SK-N-SH (cell line): ENCODE results near the gene GINS3. TPM values are rescaled to one million over a fixed set of nuclear protein-coding genes. Genes with fewer than 3 reads are reported as not detected.
A peak's percentile ranks its signal among the peaks of the same experiment; 100 is the strongest.

Experiments
- CTCF ChIA-PET: fragments of 300-600, 350-600 bp; formaldehyde crosslinking; extraction: SDS; loops from one replicate; lab custom pipeline; 2021; lab: Yijun Ruan, JAX
- POLR2A ChIA-PET: fragments of 350-600 bp; sonication (Branson Sonifier 250); formaldehyde crosslinking; extraction: SDS; loops from one replicate; lab custom pipeline; 2020; ENCODE audit warnings: antibody characterized with exemption, inconsistent platforms; lab: Yijun Ruan, JAX
- DNase-seq: peaks from one replicate; pipeline ENCODE4 v3.0.0; 2012
- H2AFZ ChIP-seq: fragments of 200-600 bp; sonication (generic); 2 replicates; pipeline ENCODE4 v1.8.1; 2016; ENCODE audit warnings: antibody characterized with exemption, mild to moderate bottlenecking, low read depth
- H3F3A ChIP-seq: fragments of 200-600 bp; sonication (generic); replicated peaks from 2 replicates; pipeline ENCODE3; 2016; ENCODE audit warnings: antibody characterized with exemption, mild to moderate bottlenecking; ENCODE audit not compliant: insufficient read depth
- H3K27ac ChIP-seq, 2 experiments: fragments of 200-500 bp in 1 of 2; fragments of 200-600 bp in 1 of 2; sonication (Bioruptor generic) in 1 of 2; sonication (generic), shearing (Covaris generic) in 1 of 2; 2 replicates each; pipeline versions ENCODE4 v1.5.1 to v1.6.1; 2014 to 2016; ENCODE audit warnings: low read depth in 2 of 2, inconsistent platforms in 1 of 2, low read length in 1 of 2, mild to moderate bottlenecking in 1 of 2, mixed read lengths in 1 of 2
- H3K27me3 ChIP-seq: fragments of 200-600 bp; sonication (generic), shearing (Covaris generic); 2 replicates; pipeline ENCODE4 v1.6.1; 2016; ENCODE audit warnings: mixed run types; ENCODE audit not compliant: insufficient read depth
- H3K36me3 ChIP-seq, 2 experiments: fragments of 200-500 bp in 1 of 2; fragments of 200-600 bp in 1 of 2; sonication (Bioruptor generic) in 1 of 2; sonication (generic) in 1 of 2; replicated peaks in 1 of 2; 2 replicates each; pipeline versions ENCODE3 to v1.5.1; 2014 to 2016; ENCODE audit warnings: low read length in 1 of 2, mild to moderate bottlenecking in 1 of 2; ENCODE audit not compliant: insufficient read depth in 2 of 2, control insufficient read depth in 1 of 2
- H3K4me1 ChIP-seq, 2 experiments: fragments of 200-500 bp in 1 of 2; fragments of 200-600 bp in 1 of 2; sonication (Bioruptor generic) in 1 of 2; sonication (generic), shearing (Covaris generic) in 1 of 2; 2 replicates each; pipeline versions ENCODE4 v1.5.1 to v1.6.1; 2014 to 2016; ENCODE audit warnings: low read depth in 1 of 2, low read length in 1 of 2, mixed run types in 1 of 2; ENCODE audit not compliant: insufficient read depth in 2 of 2, control insufficient read depth in 1 of 2
- H3K4me2 ChIP-seq: fragments of 200-600 bp; sonication (generic), shearing (Covaris generic); 2 replicates; pipeline ENCODE4 v1.6.1; 2017; ENCODE audit warnings: mixed run types
- H3K4me3 ChIP-seq, 2 experiments: fragments of 200-500 bp in 1 of 2; fragments of 200-600 bp in 1 of 2; sonication (Bioruptor generic) in 1 of 2; sonication (generic), shearing (Covaris generic) in 1 of 2; 2 replicates each; pipeline versions ENCODE4 v1.5.1 to v1.8.1; 2014 to 2016; ENCODE audit warnings: low read depth in 2 of 2, inconsistent platforms in 1 of 2, low read length in 1 of 2, mild to moderate bottlenecking in 1 of 2, mixed read lengths in 1 of 2, moderate library complexity in 1 of 2
- H3K79me2 ChIP-seq: fragments of 200-600 bp; sonication (generic); 2 replicates; pipeline ENCODE4 v1.8.1; 2017; ENCODE audit warnings: mild to moderate bottlenecking; ENCODE audit not compliant: insufficient read depth
- H3K9ac ChIP-seq: fragments of 200-600 bp; sonication (generic); 2 replicates; pipeline ENCODE4 v1.6.1; 2017; ENCODE audit warnings: mixed run types
- H3K9me2 ChIP-seq: fragments of 200-600 bp; sonication (generic); 2 replicates; pipeline ENCODE4 v1.6.1; 2017; ENCODE audit warnings: mixed run types
- H3K9me3 ChIP-seq: fragments of 200-600 bp; sonication (generic); 2 replicates; pipeline ENCODE4 v1.6.1; 2017; ENCODE audit warnings: mixed run types, mild to moderate bottlenecking, moderate library complexity
- H4K20me1 ChIP-seq: fragments of 200-600 bp; sonication (generic); 2 replicates; pipeline ENCODE4 v1.6.1; 2017; ENCODE audit warnings: mild to moderate bottlenecking, mixed run types; ENCODE audit not compliant: insufficient read depth
- CHD2 ChIP-seq: fragments of 150-350 bp; IDR thresholded peaks from 2 replicates; pipeline ENCODE4 v1.6.1; 2018; ENCODE audit warnings: low read length; ENCODE audit not compliant: partially characterized antibody
- EP300 ChIP-seq, 2 experiments: IDR thresholded peaks; 2 replicates each; pipeline versions ENCODE4 v1.4.0 to v1.6.1; 2012; ENCODE audit warnings: borderline replicate concordance in 1 of 2, low read depth in 1 of 2, low read length in 1 of 2
- FOSL2 ChIP-seq: IDR thresholded peaks from 2 replicates; pipeline ENCODE4 v1.4.0; 2012; ENCODE audit warnings: low read depth, mild to moderate bottlenecking, moderate library complexity, borderline replicate concordance
- FOXM1 ChIP-seq: IDR thresholded peaks from 2 replicates; pipeline ENCODE4 v1.4.0; 2012; ENCODE audit warnings: low read depth, mild to moderate bottlenecking
- GABPA ChIP-seq: IDR thresholded peaks from 2 replicates; pipeline ENCODE4 v1.4.0; 2012; ENCODE audit warnings: low read depth, mild to moderate bottlenecking
- JUND ChIP-seq: IDR thresholded peaks from 2 replicates; pipeline ENCODE4 v1.4.0; 2012
- MEF2A ChIP-seq: IDR thresholded peaks from 2 replicates; pipeline ENCODE4 v1.4.0; 2012; ENCODE audit warnings: low read depth, borderline replicate concordance
- MXI1 ChIP-seq: IDR thresholded peaks from 2 replicates; pipeline ENCODE4 v1.6.1; 2012; ENCODE audit warnings: mild to moderate bottlenecking, low read depth, low read length, improper control_type of control experiment
- NFIC ChIP-seq: IDR thresholded peaks from 2 replicates; pipeline ENCODE4 v1.4.0; 2012; ENCODE audit warnings: borderline replicate concordance
- POLR2AphosphoS5 ChIP-seq: IDR thresholded peaks from 2 replicates; pipeline ENCODE4 v1.6.1; 2012; ENCODE audit warnings: low read depth, low read length
- RFX5 ChIP-seq: IDR thresholded peaks from 2 replicates; pipeline ENCODE4 v1.6.1; 2012; ENCODE audit warnings: mild to moderate bottlenecking, improper control_type of control experiment, low read length
- SIN3A ChIP-seq: IDR thresholded peaks from 2 replicates; pipeline ENCODE4 v1.6.1; 2012; ENCODE audit warnings: low read depth, mild to moderate bottlenecking, low read length, moderate library complexity, borderline replicate concordance
- SMC3 ChIP-seq: IDR thresholded peaks from 2 replicates; pipeline ENCODE4 v1.6.1; 2012; ENCODE audit warnings: low read depth, low read length, improper control_type of control experiment
- TCF12 ChIP-seq: IDR thresholded peaks from 2 replicates; pipeline ENCODE4 v1.4.0; 2012
- TEAD4 ChIP-seq: IDR thresholded peaks from 2 replicates; pipeline ENCODE4 v1.4.0; 2012; ENCODE audit warnings: mild to moderate bottlenecking, borderline replicate concordance; ENCODE audit not compliant: insufficient read depth
- YY1 ChIP-seq: IDR thresholded peaks from 2 replicates; pipeline ENCODE4 v1.4.0; 2012; ENCODE audit warnings: low read depth, mild to moderate bottlenecking
- WGBS: methylation state at CpG from one replicate; pipeline ENCODE4 v1.1.6; 2017; ENCODE audit warnings: low lambda C conversion rate; 5-methylcytosine and 5-hydroxymethylcytosine counted together
- polyA plus RNA-seq, 3 experiments: library from polyadenylated mRNA; depleted of rRNA; stranded (reverse); fragments of >200 nt; gene quantifications; 2 replicates each; pipeline ENCODE4 v1.2.3, GENCODE V29; 2012
- TF ChIP-seq, protein P1 (sequence below): fragments of 200-600 bp; sonication (generic); IDR thresholded peaks from 2 replicates; pipeline ENCODE4 v1.6.1; 2017; ENCODE audit warnings: antibody characterized with exemption, mild to moderate bottlenecking, moderate library complexity
- TF ChIP-seq, protein P2 (sequence below): IDR thresholded peaks from 2 replicates; pipeline ENCODE4; 2012
- TF ChIP-seq, protein P3 (sequence below): IDR thresholded peaks from 2 replicates; pipeline ENCODE4 v1.4.0; 2012; ENCODE audit warnings: low read depth, borderline replicate concordance
- TF ChIP-seq, protein P4 (sequence below): IDR thresholded peaks from 2 replicates; pipeline ENCODE4 v1.6.1; 2012; ENCODE audit warnings: mild to moderate bottlenecking, low read depth, low read length, moderate library complexity
- TF ChIP-seq, protein P5 (sequence below): IDR thresholded peaks from 2 replicates; pipeline ENCODE4 v1.4.0; 2012; ENCODE audit warnings: low read depth
- TF ChIP-seq, protein P6 (sequence below): fragments of 150-350 bp; IDR thresholded peaks from 2 replicates; pipeline ENCODE4 v1.6.1; 2017; ENCODE audit warnings: antibody characterized with exemption, low read length, low read depth, borderline replicate concordance

Gene GINS3
- polyA plus RNA-seq, 1 of the 3 experiments (the other 2 are of a cell fraction), result 8.7 TPM

DNA sequence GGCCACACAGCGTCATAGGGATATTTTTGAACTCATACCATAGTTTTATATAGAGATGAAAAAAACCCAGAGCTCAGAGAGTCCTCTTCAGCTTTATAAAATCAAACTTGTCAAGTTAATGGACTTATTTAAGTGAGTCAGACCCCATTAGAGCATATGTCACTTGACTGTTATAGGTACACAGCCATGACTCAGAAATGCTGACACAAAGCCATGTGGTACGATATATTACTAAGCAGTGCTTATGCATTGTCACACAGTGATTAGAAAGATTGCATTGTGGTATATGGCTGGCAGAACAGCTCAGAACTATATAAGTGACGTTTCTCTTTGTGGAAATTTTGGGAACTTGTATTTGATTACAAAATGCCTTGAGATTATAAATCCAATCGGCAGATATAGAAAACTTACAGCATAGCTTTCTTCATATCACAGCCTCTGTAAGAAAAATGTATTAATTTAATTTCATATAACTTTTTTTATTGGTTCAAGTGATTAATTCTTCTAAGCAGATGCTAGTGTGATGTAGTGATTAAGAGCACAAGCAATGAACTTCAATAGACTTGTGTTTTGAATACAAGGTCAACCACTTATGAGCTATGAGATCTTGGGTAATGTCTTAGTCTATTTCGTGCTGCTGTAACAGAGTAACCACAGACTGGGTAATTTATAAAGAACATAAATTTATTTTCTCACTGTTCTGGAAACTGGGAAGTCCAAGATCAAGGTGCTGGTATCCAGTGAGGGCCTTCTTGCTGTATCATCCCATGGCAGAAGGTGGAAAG, 25.8 kb upstream of the GINS3 start:
- Histone ChIP-seq H3K4me3 (no peak overlapping the region), H3K9me2 (no peaks in the 10 kb centered on the region), H3F3A (peaks cover 6% of the 10 kb centered on the region), H3K36me3 (no peaks in the 10 kb centered on the region), H2AFZ (no peak overlapping the region), H3K79me2 (no peaks in the 10 kb centered on the region), H3K4me1 (no peaks in the 10 kb centered on the region), H3K9ac (no peak overlapping the region), H4K20me1 (no peaks in the 10 kb centered on the region), H3K27me3 (no peaks in the 10 kb centered on the region), H3K27ac (peak overlapping the region in 1 of 2 experiments; percentile 37; a peak in 1 of 4 replicates), H3K4me2 (no peak overlapping the region), H3K9me3 (no peaks in the 10 kb centered on the region)
- POLR2A ChIA-PET, result no interaction called here
- DNase-seq, result no peak
- CTCF ChIA-PET, result interaction anchor here (1.5 to 1.9 kb wide), 2 partner anchors 19 to 121 kb away, joined by 4 to 8 read pairs; no protein-coding TSS in a partner anchor
- 21% methylated on average over 5 of the region's 5 CpGs for WGBS
- peak; percentile 81; the same call in 1 of the 2 replicates for TF ChIP-seq FOSL2
- TF ChIP-seq, protein P1, sequence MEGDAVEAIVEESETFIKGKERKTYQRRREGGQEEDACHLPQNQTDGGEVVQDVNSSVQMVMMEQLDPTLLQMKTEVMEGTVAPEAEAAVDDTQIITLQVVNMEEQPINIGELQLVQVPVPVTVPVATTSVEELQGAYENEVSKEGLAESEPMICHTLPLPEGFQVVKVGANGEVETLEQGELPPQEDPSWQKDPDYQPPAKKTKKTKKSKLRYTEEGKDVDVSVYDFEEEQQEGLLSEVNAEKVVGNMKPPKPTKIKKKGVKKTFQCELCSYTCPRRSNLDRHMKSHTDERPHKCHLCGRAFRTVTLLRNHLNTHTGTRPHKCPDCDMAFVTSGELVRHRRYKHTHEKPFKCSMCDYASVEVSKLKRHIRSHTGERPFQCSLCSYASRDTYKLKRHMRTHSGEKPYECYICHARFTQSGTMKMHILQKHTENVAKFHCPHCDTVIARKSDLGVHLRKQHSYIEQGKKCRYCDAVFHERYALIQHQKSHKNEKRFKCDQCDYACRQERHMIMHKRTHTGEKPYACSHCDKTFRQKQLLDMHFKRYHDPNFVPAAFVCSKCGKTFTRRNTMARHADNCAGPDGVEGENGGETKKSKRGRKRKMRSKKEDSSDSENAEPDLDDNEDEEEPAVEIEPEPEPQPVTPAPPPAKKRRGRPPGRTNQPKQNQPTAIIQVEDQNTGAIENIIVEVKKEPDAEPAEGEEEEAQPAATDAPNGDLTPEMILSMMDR, result no peak
- TF ChIP-seq FOXM1, result no peak
- TF ChIP-seq, protein P2, sequence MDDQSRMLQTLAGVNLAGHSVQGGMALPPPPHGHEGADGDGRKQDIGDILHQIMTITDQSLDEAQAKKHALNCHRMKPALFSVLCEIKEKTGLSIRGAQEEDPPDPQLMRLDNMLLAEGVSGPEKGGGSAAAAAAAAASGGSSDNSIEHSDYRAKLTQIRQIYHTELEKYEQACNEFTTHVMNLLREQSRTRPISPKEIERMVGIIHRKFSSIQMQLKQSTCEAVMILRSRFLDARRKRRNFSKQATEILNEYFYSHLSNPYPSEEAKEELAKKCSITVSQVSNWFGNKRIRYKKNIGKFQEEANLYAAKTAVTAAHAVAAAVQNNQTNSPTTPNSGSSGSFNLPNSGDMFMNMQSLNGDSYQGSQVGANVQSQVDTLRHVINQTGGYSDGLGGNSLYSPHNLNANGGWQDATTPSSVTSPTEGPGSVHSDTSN, result peak; percentile 90
- TF ChIP-seq TEAD4, result no peak
- TF ChIP-seq CHD2, result no peak
- 0 out of 2 replicates have a peak, but pooled peaks have one; percentile 17 for TF ChIP-seq NFIC
- TF ChIP-seq, protein P3, sequence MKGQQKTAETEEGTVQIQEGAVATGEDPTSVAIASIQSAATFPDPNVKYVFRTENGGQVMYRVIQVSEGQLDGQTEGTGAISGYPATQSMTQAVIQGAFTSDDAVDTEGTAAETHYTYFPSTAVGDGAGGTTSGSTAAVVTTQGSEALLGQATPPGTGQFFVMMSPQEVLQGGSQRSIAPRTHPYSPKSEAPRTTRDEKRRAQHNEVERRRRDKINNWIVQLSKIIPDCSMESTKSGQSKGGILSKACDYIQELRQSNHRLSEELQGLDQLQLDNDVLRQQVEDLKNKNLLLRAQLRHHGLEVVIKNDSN, result 0 out of 2 replicates have a peak, but pooled peaks have one; percentile 7
- TF ChIP-seq POLR2AphosphoS5, result no peak
- TF ChIP-seq JUND, result peak; percentile 81
- TF ChIP-seq SMC3, result no peak
- TF ChIP-seq RFX5, result no peak
- TF ChIP-seq GABPA, result no peak
- TF ChIP-seq TCF12, result peak; percentile 77
- TF ChIP-seq, protein P4, sequence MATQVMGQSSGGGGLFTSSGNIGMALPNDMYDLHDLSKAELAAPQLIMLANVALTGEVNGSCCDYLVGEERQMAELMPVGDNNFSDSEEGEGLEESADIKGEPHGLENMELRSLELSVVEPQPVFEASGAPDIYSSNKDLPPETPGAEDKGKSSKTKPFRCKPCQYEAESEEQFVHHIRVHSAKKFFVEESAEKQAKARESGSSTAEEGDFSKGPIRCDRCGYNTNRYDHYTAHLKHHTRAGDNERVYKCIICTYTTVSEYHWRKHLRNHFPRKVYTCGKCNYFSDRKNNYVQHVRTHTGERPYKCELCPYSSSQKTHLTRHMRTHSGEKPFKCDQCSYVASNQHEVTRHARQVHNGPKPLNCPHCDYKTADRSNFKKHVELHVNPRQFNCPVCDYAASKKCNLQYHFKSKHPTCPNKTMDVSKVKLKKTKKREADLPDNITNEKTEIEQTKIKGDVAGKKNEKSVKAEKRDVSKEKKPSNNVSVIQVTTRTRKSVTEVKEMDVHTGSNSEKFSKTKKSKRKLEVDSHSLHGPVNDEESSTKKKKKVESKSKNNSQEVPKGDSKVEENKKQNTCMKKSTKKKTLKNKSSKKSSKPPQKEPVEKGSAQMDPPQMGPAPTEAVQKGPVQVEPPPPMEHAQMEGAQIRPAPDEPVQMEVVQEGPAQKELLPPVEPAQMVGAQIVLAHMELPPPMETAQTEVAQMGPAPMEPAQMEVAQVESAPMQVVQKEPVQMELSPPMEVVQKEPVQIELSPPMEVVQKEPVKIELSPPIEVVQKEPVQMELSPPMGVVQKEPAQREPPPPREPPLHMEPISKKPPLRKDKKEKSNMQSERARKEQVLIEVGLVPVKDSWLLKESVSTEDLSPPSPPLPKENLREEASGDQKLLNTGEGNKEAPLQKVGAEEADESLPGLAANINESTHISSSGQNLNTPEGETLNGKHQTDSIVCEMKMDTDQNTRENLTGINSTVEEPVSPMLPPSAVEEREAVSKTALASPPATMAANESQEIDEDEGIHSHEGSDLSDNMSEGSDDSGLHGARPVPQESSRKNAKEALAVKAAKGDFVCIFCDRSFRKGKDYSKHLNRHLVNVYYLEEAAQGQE, result no peak
- TF ChIP-seq, protein P5, sequence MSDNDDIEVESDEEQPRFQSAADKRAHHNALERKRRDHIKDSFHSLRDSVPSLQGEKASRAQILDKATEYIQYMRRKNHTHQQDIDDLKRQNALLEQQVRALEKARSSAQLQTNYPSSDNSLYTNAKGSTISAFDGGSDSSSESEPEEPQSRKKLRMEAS, result peak; percentile 42
- TF ChIP-seq YY1, result no peak
- TF ChIP-seq EP300 (IDR thresholded peaks at IDR 0.05; ENCODE audit: borderline replicate concordance in 1 of 2, low read depth in 1 of 2, low read length in 1 of 2), result peak in 1 of 2 experiments; percentile 67; a peak in 1 of 4 replicates
- TF ChIP-seq SIN3A, result 0 out of 2 replicates have a peak, but pooled peaks have one; percentile 25
- TF ChIP-seq, protein P6, sequence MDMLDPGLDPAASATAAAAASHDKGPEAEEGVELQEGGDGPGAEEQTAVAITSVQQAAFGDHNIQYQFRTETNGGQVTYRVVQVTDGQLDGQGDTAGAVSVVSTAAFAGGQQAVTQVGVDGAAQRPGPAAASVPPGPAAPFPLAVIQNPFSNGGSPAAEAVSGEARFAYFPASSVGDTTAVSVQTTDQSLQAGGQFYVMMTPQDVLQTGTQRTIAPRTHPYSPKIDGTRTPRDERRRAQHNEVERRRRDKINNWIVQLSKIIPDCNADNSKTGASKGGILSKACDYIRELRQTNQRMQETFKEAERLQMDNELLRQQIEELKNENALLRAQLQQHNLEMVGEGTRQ, result no peak
- no peak for TF ChIP-seq MXI1
- 0 out of 2 replicates have a peak, but pooled peaks have one; percentile 45 for TF ChIP-seq MEF2A
